Measurements from ENCODE around the gene SCAMP1.

The SCAMP1 gene

GRCh38 chr5:78514427-78515330 is 154.3 kb downstream of the SCAMP1 start:
- FAIRE-seq: no peak

GRCh38 chr5:78515670-78516069 is 155.3 kb downstream of the SCAMP1 start:
- FAIRE-seq: no peak

GRCh38 chr5:78518365-78519197 is 158.2 kb downstream of the SCAMP1 start:
- FAIRE-seq: no peak

GRCh38 chr5:78519198-78519941 is 159.0 kb downstream of the SCAMP1 start:
- FAIRE-seq: no peak

- no peak for FAIRE-seq
These were observed 161.0 kb downstream of the SCAMP1 start for GRCh38 chr5:78521455-78521854.

GRCh38 chr5:78522476-78523260 is 162.3 kb downstream of the SCAMP1 start:
- FAIRE-seq: no peak

GRCh38 chr5:78523314-78524193 is 163.1 kb downstream of the SCAMP1 start:
- FAIRE-seq: no peak

- no peak for FAIRE-seq
These were observed 165.7 kb downstream of the SCAMP1 start for GRCh38 chr5:78526049-78526525.

- FAIRE-seq: no peak
These were observed 166.8 kb downstream of the SCAMP1 start for GRCh38 chr5:78527054-78527859.

GRCh38 chr5:78527925-78528324 is 167.5 kb downstream of the SCAMP1 start:
- no peak for FAIRE-seq

Measured in A204.1 (cell line).